Brain microvascular endothelial cell (primary cell): Measurements from ENCODE around the gene ZC3H11A.

Experiments used
- DNase-seq: peaks from one replicate; pipeline ENCODE4 v3.0.0-alpha.2; 2020
- H3K27ac ChIP-seq: fragments of 250-450 bp; sonication (Bioruptor Pico); 2 replicates; pipeline ENCODE4 v1.5.1; 2020; ENCODE audit warnings: mild to moderate bottlenecking, moderate library complexity
- H3K27me3 ChIP-seq: fragments of 250-450 bp; sonication (Bioruptor Pico); replicated peaks from 2 replicates; pipeline ENCODE4 v1.5.1; 2020; ENCODE audit warnings: mild to moderate bottlenecking
- H3K36me3 ChIP-seq: fragments of 250-450 bp; sonication (Bioruptor Pico); replicated peaks from 2 replicates; pipeline ENCODE4 v1.5.1; 2020; ENCODE audit warnings: mild to moderate bottlenecking
- H3K4me3 ChIP-seq: 2 replicates; pipeline ENCODE4 v1.5.1; 2011; ENCODE audit warnings: low read depth, mild to moderate bottlenecking, control low read depth, low read length, moderate library complexity
- in situ Hi-C: cut with HindIII; loops from 2 replicates; pipeline ENCODE4 v1.10.0; 2017; ENCODE audit warnings: low sequenced_read_pairs, low pct_ligation_motif_present
- TF ChIP-seq, protein P1 (sequence below): IDR thresholded peaks from 2 replicates; pipeline ENCODE4 v1.5.1; 2011; ENCODE audit warnings: low read depth, mild to moderate bottlenecking, moderate library complexity, low read length, control low read depth, inconsistent platforms; ENCODE audit errors: missing control alignments

ZC3H11A gene

DNA sequence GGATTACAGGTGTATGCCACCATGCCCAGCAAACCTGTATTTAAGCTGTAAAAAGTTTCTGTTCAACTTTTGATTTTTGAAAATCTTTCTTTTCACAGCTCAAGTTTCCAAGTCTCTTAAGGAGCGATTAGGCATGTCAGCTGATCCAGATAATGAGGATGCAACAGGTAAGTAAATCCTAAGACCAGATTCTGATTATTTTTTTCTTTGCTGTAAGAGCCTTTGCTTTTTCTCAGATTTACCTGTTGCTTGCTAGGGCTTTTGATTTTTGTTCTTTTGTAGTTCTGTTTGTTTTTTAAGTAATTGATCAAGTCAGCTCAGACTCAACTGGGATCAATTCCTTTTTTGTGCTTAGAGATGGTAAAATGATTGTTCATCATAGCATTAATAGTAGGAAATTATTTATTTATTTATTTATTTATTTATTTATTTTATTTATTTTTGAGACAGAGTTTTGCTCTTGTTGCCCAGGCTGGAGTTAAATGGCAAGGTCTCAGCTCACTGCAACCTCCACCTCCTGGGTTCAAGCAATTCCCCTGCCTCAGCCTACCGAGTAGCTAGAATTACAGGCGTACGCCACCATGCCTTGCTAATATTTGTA lies 44.9 kb downstream of the ZC3H11A start:
- TF ChIP-seq, protein P1, sequence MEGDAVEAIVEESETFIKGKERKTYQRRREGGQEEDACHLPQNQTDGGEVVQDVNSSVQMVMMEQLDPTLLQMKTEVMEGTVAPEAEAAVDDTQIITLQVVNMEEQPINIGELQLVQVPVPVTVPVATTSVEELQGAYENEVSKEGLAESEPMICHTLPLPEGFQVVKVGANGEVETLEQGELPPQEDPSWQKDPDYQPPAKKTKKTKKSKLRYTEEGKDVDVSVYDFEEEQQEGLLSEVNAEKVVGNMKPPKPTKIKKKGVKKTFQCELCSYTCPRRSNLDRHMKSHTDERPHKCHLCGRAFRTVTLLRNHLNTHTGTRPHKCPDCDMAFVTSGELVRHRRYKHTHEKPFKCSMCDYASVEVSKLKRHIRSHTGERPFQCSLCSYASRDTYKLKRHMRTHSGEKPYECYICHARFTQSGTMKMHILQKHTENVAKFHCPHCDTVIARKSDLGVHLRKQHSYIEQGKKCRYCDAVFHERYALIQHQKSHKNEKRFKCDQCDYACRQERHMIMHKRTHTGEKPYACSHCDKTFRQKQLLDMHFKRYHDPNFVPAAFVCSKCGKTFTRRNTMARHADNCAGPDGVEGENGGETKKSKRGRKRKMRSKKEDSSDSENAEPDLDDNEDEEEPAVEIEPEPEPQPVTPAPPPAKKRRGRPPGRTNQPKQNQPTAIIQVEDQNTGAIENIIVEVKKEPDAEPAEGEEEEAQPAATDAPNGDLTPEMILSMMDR: no peak
- Histone ChIP-seq H3K36me3 (peaks cover 65% of the 10 kb centered on the region), H3K27ac (no peak overlapping the region), H3K27me3 (no peaks in the 10 kb centered on the region), H3K4me3 (no peak overlapping the region)
- in situ Hi-C loops: no loop called here
- DNase-seq: no peak

DNA sequence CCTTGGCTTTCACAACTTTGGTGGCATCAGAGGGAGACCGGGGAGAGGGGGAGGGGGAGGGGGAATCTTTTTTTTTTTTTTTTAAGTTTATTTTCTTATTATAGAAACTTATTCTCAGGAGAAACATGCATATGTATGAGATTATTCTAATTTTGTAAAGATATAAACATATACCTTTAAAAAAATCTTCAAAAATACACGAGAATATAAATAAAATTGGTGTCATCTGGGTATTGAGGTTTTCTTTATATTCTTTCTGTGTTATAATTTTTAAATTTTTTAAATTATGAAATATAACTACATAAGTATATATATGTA lies 47.1 kb downstream of the ZC3H11A start:
- H3K4me3 ChIP-seq: no peak overlapping the region
- H3K27ac ChIP-seq: no peak overlapping the region
- peaks cover 67% of the 10 kb centered on the region for H3K36me3 ChIP-seq

DNA sequence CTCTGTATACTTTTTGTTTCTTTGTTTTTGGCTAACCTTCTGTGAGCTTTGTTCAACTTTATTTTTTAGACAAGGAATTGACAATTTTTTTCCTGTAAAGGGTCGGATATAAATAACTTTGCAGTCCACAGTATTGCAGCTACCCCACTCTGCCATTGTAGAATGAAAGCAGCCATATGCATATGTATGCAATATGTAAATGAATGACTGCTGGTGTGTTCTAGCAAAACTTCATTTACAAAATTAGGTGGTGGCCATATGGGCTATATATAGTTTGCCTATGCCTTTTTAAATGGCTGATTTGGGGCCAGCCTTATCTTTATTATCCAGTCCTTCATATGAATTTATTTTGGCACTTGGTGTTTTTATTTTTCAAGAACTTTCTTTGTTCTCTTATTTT lies 48.0 kb downstream of the ZC3H11A start:
- Histone ChIP-seq H3K27ac (no peak overlapping the region), H3K4me3 (no peak overlapping the region), H3K27me3 (no peaks in the 10 kb centered on the region), H3K36me3 (peaks cover 67% of the 10 kb centered on the region)
- in situ Hi-C loops: no loop called here
- DNase-seq: no peak
- TF ChIP-seq, protein P1: no peak

More for the DNA sequence above, 47.1 kb downstream of the ZC3H11A start:
- TF ChIP-seq, protein P1: no peak
- no peak for DNase-seq
- H3K27me3 ChIP-seq: no peaks in the 10 kb centered on the region
- in situ Hi-C loops: no loop called here
